ENCODE results near the gene FMN1. TPM values are rescaled to one million over a fixed set of nuclear protein-coding genes. Genes with fewer than 3 reads are reported as not detected.

FMN1 gene
- total and polyA plus RNA-seq, 2 of the 13 experiments (the other 11 are each of a cell fraction or from before 2014, with no cell fraction given) = 0.20 to 0.60 TPM

DNA sequence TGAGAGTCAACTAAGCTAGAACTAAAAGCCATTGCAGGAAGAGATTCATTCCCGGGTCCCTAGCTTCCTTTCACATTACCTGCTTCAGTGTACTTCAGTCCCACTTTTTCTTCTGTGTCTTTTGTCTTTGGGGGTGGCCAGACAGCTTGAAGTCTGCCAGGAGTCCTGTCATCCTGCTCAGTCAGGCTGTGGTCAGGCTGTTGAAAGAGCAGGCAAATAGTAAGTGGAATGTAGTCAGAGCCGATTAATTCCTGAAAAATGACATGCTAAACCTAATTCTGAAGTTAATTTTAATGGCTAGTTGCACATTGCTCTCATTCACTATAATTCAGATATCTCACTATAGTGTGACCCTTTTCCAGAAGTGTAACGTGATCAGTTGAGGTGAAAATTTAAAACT is 129.6 kb downstream of the FMN1 start:
- in situ Hi-C loops (cut with HindIII; ENCODE audit: extremely low pct_ligation_motif_present, low pct_unique_long_range_greater_than_20kb) = no loop called here
- no peak overlapping the region for H2AFZ ChIP-seq (ENCODE audit: low read length)
- POLR2A ChIA-PET = no interaction called here

More for the DNA sequence above, 129.6 kb downstream of the FMN1 start:
- 20% methylated on average over 3 of the region's 3 CpGs for WGBS (ENCODE audit: low lambda C conversion rate)
- H3K4me2 ChIP-seq (ENCODE audit: low read depth, low read length) = no peak overlapping the region
- H3K9ac ChIP-seq (ENCODE audit: insufficient read depth, low read depth, low read length) = no peak overlapping the region
- no peaks in the 10 kb centered on the region; a peak in 1 of 5 replicates for H3K27me3 ChIP-seq (ENCODE audit: control insufficient read depth in 1 of 2, insufficient read depth in 2 of 2, low read length in 2 of 2)
- CTCF ChIA-PET (ENCODE audit: low intra/inter-chr PET ratio, low total read pairs) = no interaction called here
- no peak for ATAC-seq
- no peaks in the 10 kb centered on the region for H3K9me3 ChIP-seq (ENCODE audit: low read length)
- FAIRE-seq = no peak
- H3K79me2 ChIP-seq (ENCODE audit: insufficient read depth, low read length) = no peaks in the 10 kb centered on the region
- no peak overlapping the region for H3K27ac ChIP-seq (ENCODE audit: extremely low read length, insufficient read depth, low read length)
- TF ChIP-seq, protein P1, sequence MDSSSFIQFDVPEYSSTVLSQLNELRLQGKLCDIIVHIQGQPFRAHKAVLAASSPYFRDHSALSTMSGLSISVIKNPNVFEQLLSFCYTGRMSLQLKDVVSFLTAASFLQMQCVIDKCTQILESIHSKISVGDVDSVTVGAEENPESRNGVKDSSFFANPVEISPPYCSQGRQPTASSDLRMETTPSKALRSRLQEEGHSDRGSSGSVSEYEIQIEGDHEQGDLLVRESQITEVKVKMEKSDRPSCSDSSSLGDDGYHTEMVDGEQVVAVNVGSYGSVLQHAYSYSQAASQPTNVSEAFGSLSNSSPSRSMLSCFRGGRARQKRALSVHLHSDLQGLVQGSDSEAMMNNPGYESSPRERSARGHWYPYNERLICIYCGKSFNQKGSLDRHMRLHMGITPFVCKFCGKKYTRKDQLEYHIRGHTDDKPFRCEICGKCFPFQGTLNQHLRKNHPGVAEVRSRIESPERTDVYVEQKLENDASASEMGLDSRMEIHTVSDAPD (CRISPR knock-in tag; IDR thresholded peaks at IDR 0.05) = no peak
- TF ChIP-seq PHF8 (CRISPR knock-in tag; IDR thresholded peaks at IDR 0.05) = no peak
- no peak for TF ChIP-seq GMEB2 (CRISPR knock-in tag; IDR thresholded peaks at IDR 0.05; ENCODE audit: low read depth)
- TF ChIP-seq NFYB (CRISPR knock-in tag; IDR thresholded peaks at IDR 0.05) = no peak
- TF ChIP-seq TCF7L2 (IDR thresholded peaks at IDR 0.05; ENCODE audit: low read depth, low read length) = no peak
- TF ChIP-seq U2AF2 (IDR thresholded peaks at IDR 0.05; ENCODE audit: low read depth, low read length) = no peak
- no peak for TF ChIP-seq ZSCAN9 (CRISPR knock-in tag; IDR thresholded peaks at IDR 0.05; ENCODE audit: borderline replicate concordance)
- TF ChIP-seq, protein P2, sequence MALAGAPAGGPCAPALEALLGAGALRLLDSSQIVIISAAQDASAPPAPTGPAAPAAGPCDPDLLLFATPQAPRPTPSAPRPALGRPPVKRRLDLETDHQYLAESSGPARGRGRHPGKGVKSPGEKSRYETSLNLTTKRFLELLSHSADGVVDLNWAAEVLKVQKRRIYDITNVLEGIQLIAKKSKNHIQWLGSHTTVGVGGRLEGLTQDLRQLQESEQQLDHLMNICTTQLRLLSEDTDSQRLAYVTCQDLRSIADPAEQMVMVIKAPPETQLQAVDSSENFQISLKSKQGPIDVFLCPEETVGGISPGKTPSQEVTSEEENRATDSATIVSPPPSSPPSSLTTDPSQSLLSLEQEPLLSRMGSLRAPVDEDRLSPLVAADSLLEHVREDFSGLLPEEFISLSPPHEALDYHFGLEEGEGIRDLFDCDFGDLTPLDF (CRISPR knock-in tag; IDR thresholded peaks at IDR 0.05) = no peak
- TF ChIP-seq SIX1 (CRISPR knock-in tag; IDR thresholded peaks at IDR 0.05; ENCODE audit: borderline replicate concordance) = no peak
- no peak for TF ChIP-seq KLF16 (CRISPR knock-in tag; IDR thresholded peaks at IDR 0.05)
- no peak for TF ChIP-seq CBX1 (IDR thresholded peaks at IDR 0.05; ENCODE audit: low read depth)
- no peak overlapping the region for H3K4me3 ChIP-seq (replicated peaks in 1 of 3; ENCODE audit: insufficient read depth in 1 of 3, low read depth in 2 of 3, low read length in 3 of 3)
- DNase-seq (ENCODE audit: low spot score) = no peak
- peaks cover 27% of the 10 kb centered on the region for H3K4me1 ChIP-seq (ENCODE audit: insufficient read depth, low read length)
- intact Hi-C loops (cut with micrococcal nuclease; ENCODE audit: unreplicated experiment) = loop anchor here (5.0 kb wide), 1 partner anchor 43 kb away; no protein-coding TSS in a partner anchor
- no peaks in the 10 kb centered on the region for H3K36me3 ChIP-seq (replicated peaks in 1 of 2; ENCODE audit: control insufficient read depth in 1 of 2, insufficient read depth in 2 of 2, low read length in 2 of 2)
- no TSS peak for BruUV-seq (replicated peaks)
- no peaks in the 10 kb centered on the region for H4K20me1 ChIP-seq (ENCODE audit: insufficient read depth, low read length)

All from HepG2 (cell line).